ENCODE measurements around the gene SF3B3.

The SF3B3 gene

GRCh38 chr16:70523743-70524398 lies at the start of gene SF3B3:
Gene SF3B3, plus strand, starts transcription at chr16:70523816. Its CDS starts 2,841 bp downstream, at chr16:70526657.
- in situ Hi-C loops (cut with MboI; ENCODE audit: low sequenced_read_pairs): no loop called here

- in situ Hi-C loops (cut with MboI; ENCODE audit: low sequenced_read_pairs): loop anchor here (25.0 kb wide), 1 partner anchor 87 kb away; no protein-coding TSS in a partner anchor
Measured at GRCh38 chr16:70474320-70475053, 49.1 kb upstream of the SF3B3 start.

- in situ Hi-C loops (cut with MboI; ENCODE audit: low sequenced_read_pairs): loop anchor here (25.0 kb wide), 1 partner anchor 88 kb away; no protein-coding TSS in a partner anchor
Measured at GRCh38 chr16:70475054-70475871, 48.4 kb upstream of the SF3B3 start.

- in situ Hi-C loops (cut with MboI; ENCODE audit: low sequenced_read_pairs): loop anchor here (25.0 kb wide), 1 partner anchor 89 kb away; no protein-coding TSS in a partner anchor
Measured at GRCh38 chr16:70476272-70477020, 47.2 kb upstream of the SF3B3 start.

GRCh38 chr16:70478169-70478568 lies 45.4 kb upstream of the SF3B3 start:
- in situ Hi-C loops (cut with MboI; ENCODE audit: low sequenced_read_pairs): loop anchor here (25.0 kb wide), 1 partner anchor 91 kb away; no protein-coding TSS in a partner anchor

- in situ Hi-C loops (cut with MboI; ENCODE audit: low sequenced_read_pairs): loop anchor here (25.0 kb wide), 1 partner anchor 92 kb away; no protein-coding TSS in a partner anchor
Measured at GRCh38 chr16:70478912-70479341, 44.7 kb upstream of the SF3B3 start.

- in situ Hi-C loops (cut with MboI; ENCODE audit: low sequenced_read_pairs): loop anchor here (25.0 kb wide), 1 partner anchor 93 kb away; no protein-coding TSS in a partner anchor
Measured at GRCh38 chr16:70480127-70481105, 43.2 kb upstream of the SF3B3 start.

- in situ Hi-C loops (cut with MboI; ENCODE audit: low sequenced_read_pairs): loop anchor here (25.0 kb wide), 1 partner anchor 95 kb away; no protein-coding TSS in a partner anchor
Measured at GRCh38 chr16:70481929-70482536, 41.6 kb upstream of the SF3B3 start.

GRCh38 chr16:70482624-70483023 lies 41.0 kb upstream of the SF3B3 start:
- in situ Hi-C loops (cut with MboI; ENCODE audit: low sequenced_read_pairs): loop anchor here (25.0 kb wide), 1 partner anchor 95 kb away; no protein-coding TSS in a partner anchor

- in situ Hi-C loops (cut with MboI; ENCODE audit: low sequenced_read_pairs): loop anchor here (25.0 kb wide), 1 partner anchor 96 kb away; no protein-coding TSS in a partner anchor
Measured at GRCh38 chr16:70483426-70483825, 40.2 kb upstream of the SF3B3 start.

GRCh38 chr16:70484867-70485266 lies 38.7 kb upstream of the SF3B3 start:
- in situ Hi-C loops (cut with MboI; ENCODE audit: low sequenced_read_pairs): loop anchor here (25.0 kb wide), 1 partner anchor 98 kb away; no protein-coding TSS in a partner anchor

- in situ Hi-C loops (cut with MboI; ENCODE audit: low sequenced_read_pairs): loop anchor here (25.0 kb wide), 1 partner anchor 103 kb away; no protein-coding TSS in a partner anchor
Measured at GRCh38 chr16:70490261-70490660, 33.4 kb upstream of the SF3B3 start.

GRCh38 chr16:70493802-70494201 lies 29.8 kb upstream of the SF3B3 start:
- in situ Hi-C loops (cut with MboI; ENCODE audit: low sequenced_read_pairs): loop anchor here (25.0 kb wide), 1 partner anchor 107 kb away; no protein-coding TSS in a partner anchor

- in situ Hi-C loops (cut with MboI; ENCODE audit: low sequenced_read_pairs): loop anchor here (25.0 kb wide), 1 partner anchor 107 kb away; no protein-coding TSS in a partner anchor
Measured at GRCh38 chr16:70494202-70494770, 29.3 kb upstream of the SF3B3 start.

- in situ Hi-C loops (cut with MboI; ENCODE audit: low sequenced_read_pairs): loop anchor here (25.0 kb wide), 1 partner anchor 107 kb away; no protein-coding TSS in a partner anchor
Measured at GRCh38 chr16:70494777-70495176, 28.8 kb upstream of the SF3B3 start.

GRCh38 chr16:70495425-70496182 lies 28.0 kb upstream of the SF3B3 start:
- in situ Hi-C loops (cut with MboI; ENCODE audit: low sequenced_read_pairs): loop anchor here (25.0 kb wide), 1 partner anchor 108 kb away; no protein-coding TSS in a partner anchor

- in situ Hi-C loops (cut with MboI; ENCODE audit: low sequenced_read_pairs): loop anchor here (25.0 kb wide), 1 partner anchor 109 kb away; no protein-coding TSS in a partner anchor
Measured at GRCh38 chr16:70496513-70496912, 27.1 kb upstream of the SF3B3 start.

All from HL-60/S4 treated with phorbol 12-myristate 13-acetate at 8.2 ng/mL for 4 days and 3 days (cell line).